Measurements from ENCODE around the gene CAPN3. TPM values are rescaled to one million over a fixed set of nuclear protein-coding genes. Genes with fewer than 3 reads are reported as not detected.
"Not testable (repeated sequence)": the region's sequence is repeated elsewhere in the genome, so short reads cannot be mapped to it uniquely, and the experiment has no call there.

The CAPN3 gene
- total RNA-seq (10 to 100 TPM; 20.0 to 24.2 TPM), polyA plus RNA-seq (1 to 10 TPM in 1 of 3 donors, under 1 TPM in 2; 0.46 to 4.7 (median 0.48) TPM), total RNA-seq (1.9 to 18.1 (median 9.1) reads per million in 6 experiments)

DNA sequence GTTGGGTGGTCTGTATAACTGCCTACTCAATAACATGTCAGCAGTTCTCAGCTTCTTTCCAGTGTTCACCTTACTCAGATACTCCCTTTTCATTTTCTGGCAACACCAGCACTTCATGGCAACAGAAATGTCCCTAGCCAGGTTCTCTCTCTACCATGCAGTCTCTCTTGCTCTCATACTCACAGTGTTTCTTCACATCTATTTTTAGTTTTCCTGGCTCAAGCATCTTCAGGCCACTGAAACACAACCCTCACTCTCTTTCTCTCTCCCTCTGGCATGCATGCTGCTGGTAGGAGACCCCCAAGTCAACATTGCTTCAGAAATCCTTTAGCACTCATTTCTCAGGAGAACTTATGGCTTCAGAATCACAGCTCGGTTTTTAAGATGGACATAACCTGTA is at the start of gene CAPN3:
Gene CAPN3 (plus strand): TSS at position 253 of the 400 bp plus-strand sequence. CDS start 305 bp downstream, outside the sequence.
- POLR2A ChIA-PET = no interaction called here
- Mint-ChIP-seq H3K4me3 (no peak within 1 kb of the TSS), H3K27me3 (no peaks in the 10 kb centered on the region)

DNA sequence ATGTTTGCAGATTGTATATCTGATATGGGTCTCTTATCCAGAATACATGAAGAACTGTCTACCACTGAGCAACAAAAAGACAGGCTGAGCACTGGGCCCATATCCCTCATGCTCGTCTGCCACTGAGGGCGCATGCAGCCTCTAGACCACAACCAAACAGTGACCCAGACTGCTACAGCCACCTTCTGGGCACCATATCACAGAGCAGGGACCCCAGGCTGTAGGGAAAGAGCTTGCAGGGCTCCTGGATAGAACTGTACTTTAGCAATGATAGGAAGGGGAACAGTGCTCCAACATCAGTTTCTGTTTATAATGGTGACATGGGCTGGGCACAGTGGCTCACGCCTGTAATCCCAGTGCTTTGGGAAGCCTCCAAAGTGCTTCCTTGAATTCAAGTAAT is 45.8 kb upstream of the CAPN3 start:
- Mint-ChIP-seq H3K4me3 (no peak overlapping the region), H3K4me1 (peaks cover 0 to 2% (median 0%) of the 10 kb centered on the region in 4 donors), H3K27ac (peak overlapping the region in 1 of 10 donors; percentile 53), H3K36me3 (peaks cover 0 to 65% (median 32%) of the 10 kb centered on the region in 3 donors), H3K27me3 (no peaks in the 10 kb centered on the region), H3K9me3 (no peaks in the 10 kb centered on the region)
- DNase-seq (no peak), ATAC-seq (no peak)
- POLR2A ChIA-PET = no interaction called here

More for the DNA sequence above, at the start of gene CAPN3:
- Mint-ChIP-seq H3K4me1 (peaks cover 0 to 5% (median under 1%) of the 10 kb centered on the region in 4 donors), H3K27ac (no peak within 1 kb of the TSS), H3K9me3 (no peaks in the 10 kb centered on the region), H3K36me3 (peaks cover 0 to 33% (median 5%) of the 10 kb centered on the region in 3 donors)
- DNase-seq (no peak), ATAC-seq (no peak)

DNA sequence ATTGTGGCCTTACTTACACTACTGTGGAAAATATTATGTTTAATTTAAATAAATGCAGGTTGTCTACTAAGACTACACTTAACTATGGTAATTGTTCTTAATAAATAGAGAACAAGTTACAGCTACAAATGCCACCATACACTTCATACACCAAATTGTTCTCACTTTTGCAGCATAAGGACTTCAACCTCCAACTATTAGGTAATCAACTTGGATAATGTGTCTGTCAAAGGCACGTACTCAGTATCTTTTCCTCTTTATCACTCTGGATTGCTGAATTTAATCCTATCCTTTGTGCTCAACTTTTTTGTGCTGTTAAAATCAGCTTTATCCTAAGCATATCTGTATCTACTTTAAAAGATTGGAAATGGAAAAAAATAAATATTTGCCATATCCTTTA is 44.5 kb upstream of the CAPN3 start:
- no peak overlapping the region for H3K4me3 Mint-ChIP-seq
- POLR2A ChIA-PET = no interaction called here

DNA sequence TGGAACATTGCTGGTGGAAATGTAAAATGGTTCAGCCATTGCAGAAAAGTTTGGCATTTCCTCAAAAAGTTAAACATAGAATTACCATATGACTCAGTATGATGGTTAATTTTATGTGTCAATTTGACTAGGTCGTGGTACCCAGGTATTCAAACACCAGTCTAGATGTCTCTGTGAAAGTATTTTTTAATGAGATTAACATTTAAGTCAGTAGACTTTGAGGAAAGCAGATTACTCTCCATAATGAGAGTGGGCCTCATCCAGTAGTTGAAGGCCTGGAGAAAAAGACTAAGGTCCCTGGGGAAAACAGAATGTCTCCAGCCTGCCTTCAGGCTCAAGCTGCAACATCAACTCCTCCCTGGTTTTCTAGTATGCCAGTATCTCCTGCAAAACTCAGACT is 43.8 kb upstream of the CAPN3 start:
- Mint-ChIP-seq H3K4me1 (no peaks in the 10 kb centered on the region), H3K9me3 (no peaks in the 10 kb centered on the region), H3K4me3 (no peak overlapping the region), H3K27ac (no peak overlapping the region), H3K36me3 (peaks cover 0 to 47% (median 20%) of the 10 kb centered on the region in 3 donors), H3K27me3 (no peaks in the 10 kb centered on the region)
- DNase-seq = no peak
- ATAC-seq = no peak
- POLR2A ChIA-PET = no interaction called here

More for the DNA sequence above, 44.5 kb upstream of the CAPN3 start:
- H3K9me3 Mint-ChIP-seq = no peaks in the 10 kb centered on the region
- no peaks in the 10 kb centered on the region for H3K27me3 Mint-ChIP-seq
- no peak for ATAC-seq
- peaks cover 0 to 53% (median 26%) of the 10 kb centered on the region in 3 donors for H3K36me3 Mint-ChIP-seq
- DNase-seq = no peak
- peaks cover 0 to 2% (median 0%) of the 10 kb centered on the region in 4 donors for H3K4me1 Mint-ChIP-seq
- no peak overlapping the region for H3K27ac Mint-ChIP-seq

DNA sequence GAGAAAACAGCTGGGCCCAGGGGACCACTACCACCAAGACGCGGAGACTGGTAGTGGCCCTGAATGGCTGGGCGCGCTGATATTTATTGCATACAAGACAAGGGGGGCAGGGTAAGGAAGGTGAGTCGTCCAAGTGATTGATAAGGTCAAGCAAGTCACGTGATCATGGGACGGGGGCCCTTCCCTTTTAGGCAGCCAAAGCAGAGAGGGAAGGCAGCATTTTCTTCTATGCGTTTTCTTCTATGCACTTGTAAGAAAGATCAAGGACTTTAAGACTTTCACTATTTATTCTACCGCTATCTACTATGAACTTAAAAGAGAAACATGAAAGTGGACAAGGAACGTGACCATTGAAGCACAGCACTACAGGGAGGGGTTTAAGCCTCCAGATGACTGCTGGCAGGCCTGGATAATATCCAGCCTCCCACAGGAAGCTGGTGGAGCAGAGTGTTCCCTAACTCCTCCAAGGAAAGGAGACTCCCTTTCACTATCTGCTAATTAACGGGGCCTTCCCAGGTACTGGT is 43.0 kb upstream of the CAPN3 start:
- not testable (repeated sequence) for H3K27ac Mint-ChIP-seq, ATAC-seq

DNA sequence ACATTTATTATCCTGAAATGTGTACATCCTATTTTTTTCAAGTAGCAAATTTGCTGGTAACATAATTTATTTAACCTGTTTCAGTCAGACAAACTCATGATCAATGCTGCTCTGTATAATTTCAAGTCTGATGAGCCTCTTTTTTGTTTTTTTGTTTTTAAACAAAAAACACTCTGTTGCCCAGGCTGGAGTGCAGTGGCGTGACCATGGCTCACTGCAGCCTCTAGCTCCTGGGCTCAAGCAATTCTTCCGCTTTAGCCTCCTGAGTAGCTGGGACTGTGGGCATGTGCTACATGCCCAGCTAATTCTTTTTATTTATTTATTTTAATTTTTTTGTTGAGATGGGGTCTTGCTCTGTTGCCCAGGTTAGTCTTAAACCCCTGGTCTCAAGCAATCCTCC is 40.1 kb upstream of the CAPN3 start:
- DNase-seq (no peak), ATAC-seq (no peak)
- Mint-ChIP-seq H3K27ac (no peak overlapping the region), H3K4me3 (no peak overlapping the region), H3K9me3 (no peaks in the 10 kb centered on the region), H3K27me3 (no peaks in the 10 kb centered on the region), H3K4me1 (no peaks in the 10 kb centered on the region), H3K36me3 (peaks cover 0 to 44% (median 25%) of the 10 kb centered on the region in 3 donors)
- POLR2A ChIA-PET = no interaction called here

More for the DNA sequence above, 43.0 kb upstream of the CAPN3 start:
- DNase-seq, H3K4me1 Mint-ChIP-seq, POLR2A ChIA-PET, H3K9me3 Mint-ChIP-seq, H3K27me3 Mint-ChIP-seq, H3K4me3 Mint-ChIP-seq: not testable (repeated sequence)
- peaks cover 0 to 44% (median 20%) of the 10 kb centered on the region in 3 donors for H3K36me3 Mint-ChIP-seq

DNA sequence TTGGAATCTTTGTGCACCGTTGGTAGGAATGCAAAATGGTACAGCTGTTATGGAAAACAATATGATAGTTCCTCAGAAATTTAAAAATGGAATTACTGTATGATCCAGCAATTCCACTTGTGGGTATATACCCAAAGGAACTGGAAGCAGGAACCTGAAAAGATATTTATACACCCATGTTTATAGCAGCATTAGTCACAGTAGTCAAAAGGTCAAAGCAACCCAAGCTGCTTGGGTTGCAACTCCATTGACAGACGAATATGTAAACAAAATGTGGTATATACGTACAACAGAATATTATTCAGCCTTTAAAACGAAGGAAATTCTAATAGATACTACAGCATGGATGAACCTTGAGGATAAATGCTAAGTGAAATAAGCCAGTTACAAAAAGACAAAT is 35.0 kb upstream of the CAPN3 start:
- H3K4me3 Mint-ChIP-seq = no peak overlapping the region
- DNase-seq (no peak), ATAC-seq (no peak)
- peaks cover 13 to 74% (median 65%) of the 10 kb centered on the region in 3 donors for H3K36me3 Mint-ChIP-seq
- H3K4me1 Mint-ChIP-seq = no peaks in the 10 kb centered on the region
- H3K9me3 Mint-ChIP-seq = no peaks in the 10 kb centered on the region
- H3K27ac Mint-ChIP-seq = no peak overlapping the region
- no peaks in the 10 kb centered on the region for H3K27me3 Mint-ChIP-seq
- POLR2A ChIA-PET = no interaction called here

DNA sequence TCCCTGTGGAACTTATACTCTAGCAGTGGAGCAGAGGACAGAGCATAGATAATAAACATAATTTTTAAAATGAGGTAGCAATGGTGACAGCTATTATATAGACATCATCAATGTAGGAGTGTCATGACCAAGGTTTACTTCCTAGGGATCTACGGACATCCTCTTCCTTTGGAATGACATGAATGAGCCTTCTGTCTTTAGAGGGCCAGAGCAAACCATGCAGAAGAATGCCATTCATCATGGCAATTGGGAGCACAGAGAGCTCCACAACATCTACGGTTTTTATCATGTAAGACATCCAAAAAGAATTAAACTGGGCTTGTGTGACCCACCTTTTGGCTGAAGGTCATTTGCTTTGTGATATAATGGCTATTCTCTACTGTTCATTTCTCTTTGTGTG is 30.1 kb upstream of the CAPN3 start:
- ATAC-seq = no peak
- no peak for DNase-seq
- Mint-ChIP-seq H3K27ac (no peak overlapping the region), H3K4me1 (no peaks in the 10 kb centered on the region), H3K36me3 (peaks cover 13 to 62% (median 59%) of the 10 kb centered on the region in 3 donors), H3K27me3 (no peaks in the 10 kb centered on the region), H3K4me3 (no peak overlapping the region), H3K9me3 (peaks cover 0 to 4% (median 0%) of the 10 kb centered on the region in 9 donors)
- POLR2A ChIA-PET = interaction anchor here (0.6 kb wide), 1 partner anchor 839 kb away, joined by 4 read pairs; no protein-coding TSS in a partner anchor

DNA sequence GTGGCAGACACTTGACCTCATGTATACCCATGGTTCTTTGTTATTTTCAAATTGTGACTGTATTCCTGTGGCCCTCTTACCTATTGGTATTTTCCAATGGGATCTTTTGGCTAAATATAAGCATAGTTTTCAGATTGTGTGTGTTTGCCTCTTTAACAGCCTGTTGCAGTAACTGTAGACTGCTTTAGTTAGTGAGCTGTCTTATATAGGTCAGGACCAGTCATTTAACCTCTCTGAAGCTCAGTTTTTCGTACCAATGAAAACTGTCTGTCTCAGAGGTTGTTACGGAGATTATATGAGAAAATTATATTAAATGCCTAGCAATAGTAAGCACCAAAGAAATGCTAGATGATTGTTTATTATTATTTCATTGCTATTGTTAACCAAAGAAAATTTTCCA is 29.3 kb upstream of the CAPN3 start:
- ATAC-seq (no peak), DNase-seq (no peak)
- Mint-ChIP-seq H3K36me3 (peaks cover 14 to 62% (median 61%) of the 10 kb centered on the region in 3 donors), H3K27ac (no peak overlapping the region), H3K4me3 (no peak overlapping the region), H3K4me1 (no peaks in the 10 kb centered on the region), H3K9me3 (peaks cover 0 to 9% (median 4%) of the 10 kb centered on the region in 9 donors), H3K27me3 (no peaks in the 10 kb centered on the region)
- POLR2A ChIA-PET = interaction anchor here (0.6 kb wide), 1 partner anchor 838 kb away, joined by 4 read pairs; no protein-coding TSS in a partner anchor

DNA sequence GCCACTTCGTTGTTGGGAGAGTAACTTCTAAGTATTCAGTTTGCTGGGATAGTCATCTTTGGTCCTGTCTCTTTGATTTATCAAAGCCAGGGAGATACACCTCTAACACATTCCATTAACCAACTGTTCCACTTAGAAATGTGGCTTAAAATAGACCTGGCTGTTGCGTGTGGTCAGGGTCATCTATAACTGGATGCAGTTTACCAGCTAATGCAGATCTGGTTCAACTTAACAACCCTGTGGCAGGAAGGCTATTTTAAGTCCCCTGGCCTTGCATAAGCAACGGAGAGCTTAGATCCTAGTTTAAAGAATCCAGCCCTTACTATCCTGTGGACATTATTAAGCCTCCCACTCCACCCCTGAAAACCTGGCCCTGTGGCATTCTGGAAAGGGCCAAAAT is 28.1 kb upstream of the CAPN3 start:
- no peak for ATAC-seq
- DNase-seq = no peak
- H3K4me1 Mint-ChIP-seq = no peaks in the 10 kb centered on the region
- H3K9me3 Mint-ChIP-seq = peaks cover 3 to 18% (median 13%) of the 10 kb centered on the region in 9 donors
- no peak overlapping the region for H3K27ac Mint-ChIP-seq
- H3K4me3 Mint-ChIP-seq = no peak overlapping the region
- POLR2A ChIA-PET = no interaction called here
- no peaks in the 10 kb centered on the region for H3K27me3 Mint-ChIP-seq
- peaks cover 23 to 63% (median 58%) of the 10 kb centered on the region in 3 donors for H3K36me3 Mint-ChIP-seq

DNA sequence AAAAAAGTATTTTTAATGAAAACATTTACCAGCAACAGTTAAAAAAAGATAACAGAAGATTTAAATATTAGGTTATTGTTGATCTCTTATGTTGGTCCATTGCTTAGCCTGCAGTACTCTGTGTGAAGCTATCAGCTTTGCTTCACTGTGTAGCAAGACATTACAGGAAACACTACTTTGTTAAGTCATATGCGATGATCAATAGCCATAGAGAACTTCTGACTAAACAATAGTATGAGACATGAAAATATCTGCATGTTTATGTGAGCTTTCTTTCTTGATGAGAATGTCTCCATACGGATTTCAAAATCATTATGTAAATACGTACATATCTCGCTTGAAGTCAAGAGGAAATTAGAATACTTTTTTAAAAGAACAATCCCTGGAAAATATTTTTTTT is 27.0 kb upstream of the CAPN3 start:
- Mint-ChIP-seq H3K4me3 (no peak overlapping the region), H3K9me3 (peaks cover 3 to 23% (median 15%) of the 10 kb centered on the region in 9 donors), H3K4me1 (peaks cover 0 to 1% (median 0%) of the 10 kb centered on the region in 4 donors), H3K27me3 (no peaks in the 10 kb centered on the region), H3K27ac (no peak overlapping the region), H3K36me3 (peaks cover 27 to 59% (median 50%) of the 10 kb centered on the region in 3 donors)
- POLR2A ChIA-PET = interaction anchor here (0.6 kb wide), 1 partner anchor 59 kb away, joined by 3 read pairs; no protein-coding TSS in a partner anchor
- ATAC-seq = no peak
- no peak for DNase-seq

DNA sequence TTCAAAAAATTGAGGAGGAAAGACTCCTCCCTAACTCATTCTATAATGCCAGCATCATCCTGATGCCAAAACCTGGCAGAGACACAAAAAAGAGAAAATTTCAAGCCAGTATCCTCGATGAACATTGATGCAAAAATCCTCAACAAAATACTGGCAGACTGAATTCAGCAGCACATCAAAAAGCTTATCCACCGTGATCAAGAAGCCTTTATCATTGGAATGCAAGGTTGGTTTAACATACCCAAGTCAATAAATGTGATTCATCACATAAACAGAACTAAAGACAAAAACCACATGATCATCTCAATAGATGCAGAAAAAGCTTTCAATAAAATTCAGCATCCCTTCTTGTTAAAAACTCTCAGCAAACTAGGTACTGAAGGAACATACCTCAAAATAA is 24.2 kb upstream of the CAPN3 start:
- Mint-ChIP-seq H3K27me3 (no peaks in the 10 kb centered on the region), H3K9me3 (peaks cover 3 to 25% (median 15%) of the 10 kb centered on the region in 9 donors), H3K4me3 (no peak overlapping the region), H3K36me3 (peaks cover 18 to 47% (median 38%) of the 10 kb centered on the region in 3 donors), H3K27ac (no peak overlapping the region), H3K4me1 (peaks cover 0 to 2% (median 0%) of the 10 kb centered on the region in 4 donors)
- POLR2A ChIA-PET = interaction anchor here (0.6 kb wide), 1 partner anchor 833 kb away, joined by 3 read pairs; no protein-coding TSS in a partner anchor
- DNase-seq = no peak
- ATAC-seq = no peak

DNA sequence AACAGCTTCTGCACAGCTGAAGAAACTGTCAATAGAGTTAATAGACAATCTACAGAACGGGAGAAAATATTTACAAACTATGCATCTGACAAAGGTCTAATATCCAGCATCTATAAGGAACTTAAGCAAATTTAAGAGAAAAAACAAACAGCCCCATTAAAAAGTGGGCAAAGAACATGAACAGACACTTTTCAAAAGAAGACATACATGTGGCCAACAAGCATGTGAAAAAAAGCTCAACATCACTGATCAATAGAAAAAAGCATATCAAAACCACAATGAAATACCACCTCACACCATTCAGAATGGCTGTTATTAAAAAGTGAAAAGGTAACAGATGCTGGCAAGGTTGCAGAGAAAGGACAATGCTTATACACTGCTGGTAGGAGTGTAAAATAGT is 22.7 kb upstream of the CAPN3 start:
- ATAC-seq, H3K4me3 Mint-ChIP-seq, POLR2A ChIA-PET, H3K27ac Mint-ChIP-seq, DNase-seq, H3K4me1 Mint-ChIP-seq, H3K27me3 Mint-ChIP-seq: not testable (repeated sequence)
- H3K9me3 Mint-ChIP-seq = peaks cover 3 to 25% (median 15%) of the 10 kb centered on the region in 9 donors
- peaks cover 18 to 40% (median 27%) of the 10 kb centered on the region in 3 donors for H3K36me3 Mint-ChIP-seq
